Kidney tubule cell (primary cell): ENCODE measurements around the gene MRTFA.

ENCODE experiments used
- DNase-seq: peaks from one replicate; pipeline ENCODE4 v3.0.0-alpha.2; 2018; ENCODE audit warnings: low spot score

The MRTFA gene

GRCh38 chr22:40426594-40427333, 209.8 kb downstream of the MRTFA start:
- DNase-seq: peak; percentile 12

- DNase-seq: no peak
These were observed 211.4 kb downstream of the MRTFA start for GRCh38 chr22:40425082-40425481.

- no peak for DNase-seq
These were observed 212.5 kb downstream of the MRTFA start for GRCh38 chr22:40423882-40424640.

- DNase-seq: no peak
These were observed 213.2 kb downstream of the MRTFA start for GRCh38 chr22:40423310-40423688.

GRCh38 chr22:40422558-40423309, 213.8 kb downstream of the MRTFA start:
- no peak for DNase-seq

GRCh38 chr22:40421941-40422340, 214.6 kb downstream of the MRTFA start:
- no peak for DNase-seq

- DNase-seq: no peak
These were observed 215.5 kb downstream of the MRTFA start for GRCh38 chr22:40421082-40421350.

GRCh38 chr22:40420341-40421081, 216.0 kb downstream of the MRTFA start:
- DNase-seq: no peak

- no peak for DNase-seq
These were observed 216.8 kb downstream of the MRTFA start for GRCh38 chr22:40419718-40420117.

- no peak for DNase-seq
These were observed 217.9 kb downstream of the MRTFA start for GRCh38 chr22:40418366-40419201.

- DNase-seq: no peak
These were observed 218.6 kb downstream of the MRTFA start for GRCh38 chr22:40417881-40418280.

- no peak for DNase-seq
These were observed 219.5 kb downstream of the MRTFA start for GRCh38 chr22:40417041-40417440.

- no peak for DNase-seq
These were observed 219.9 kb downstream of the MRTFA start for GRCh38 chr22:40416636-40417035.

- DNase-seq: no peak
These were observed 220.3 kb downstream of the MRTFA start for GRCh38 chr22:40416267-40416570.

- no peak for DNase-seq
These were observed 220.8 kb downstream of the MRTFA start for GRCh38 chr22:40415531-40416266.

GRCh38 chr22:40414838-40415505, 221.5 kb downstream of the MRTFA start:
- DNase-seq: no peak

GRCh38 chr22:40414311-40414710, 222.2 kb downstream of the MRTFA start:
- DNase-seq: peak; percentile 63

- no peak for DNase-seq
These were observed 222.6 kb downstream of the MRTFA start for GRCh38 chr22:40413873-40414272.

- DNase-seq: no peak
These were observed 224.1 kb downstream of the MRTFA start for GRCh38 chr22:40412441-40412840.

GRCh38 chr22:40411506-40411861, 225.0 kb downstream of the MRTFA start:
- DNase-seq: no peak
